Measurements from ENCODE around the gene HYAL4. TPM values are rescaled to one million over a fixed set of nuclear protein-coding genes. Genes with fewer than 3 reads are reported as not detected.
"Not testable (repeated sequence)": the region's sequence is repeated elsewhere in the genome, so short reads cannot be mapped to it uniquely, and the experiment has no call there.

Gene HYAL4
- total RNA-seq, 1 experiment from 2014 or later = not detected

DNA sequence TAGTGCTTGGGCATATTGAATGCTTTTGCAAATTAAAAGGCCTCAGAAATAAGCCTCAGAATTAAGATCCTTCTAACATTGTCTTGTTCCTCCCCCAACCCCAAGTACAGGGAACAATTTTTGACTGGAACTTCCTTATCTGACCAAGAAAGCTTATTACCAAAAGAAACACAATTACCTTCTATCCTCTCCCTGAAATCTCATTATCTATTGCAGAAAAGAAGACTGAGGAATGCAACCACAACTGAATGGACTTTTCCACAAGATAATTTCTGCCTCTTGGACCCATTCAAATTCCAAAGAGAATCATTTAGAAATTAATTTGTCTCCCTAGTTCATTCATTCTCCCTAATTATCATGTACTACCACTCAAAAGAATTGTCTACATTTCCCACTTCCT, 43.2 kb downstream of the HYAL4 start:
- Histone ChIP-seq H3K9me2 (replicated peaks; ENCODE audit: insufficient read depth, low read length) (no peaks in the 10 kb centered on the region), H3K27me3 (ENCODE audit: low read length) (no peaks in the 10 kb centered on the region), H3K4me3 (ENCODE audit: low read length) (no peak overlapping the region), H3K9ac (ENCODE audit: low read length) (no peak overlapping the region), H4K20me1 (ENCODE audit: insufficient read depth, low read depth, low read length) (no peaks in the 10 kb centered on the region), H3K4me2 (ENCODE audit: low read depth, low read length, poor library complexity, severe bottlenecking) (no peak overlapping the region), H2AFZ (ENCODE audit: low read length) (no peak overlapping the region), H3K36me3 (ENCODE audit: insufficient read depth, low read length) (no peaks in the 10 kb centered on the region), H3K27ac (ENCODE audit: low read length) (no peak overlapping the region), H3K9me3 (ENCODE audit: low read length) (no peaks in the 10 kb centered on the region), H3K4me1 (ENCODE audit: low read length) (no peaks in the 10 kb centered on the region), H3K79me2 (ENCODE audit: low read length) (no peaks in the 10 kb centered on the region)
- no peak for DNase-seq

DNA sequence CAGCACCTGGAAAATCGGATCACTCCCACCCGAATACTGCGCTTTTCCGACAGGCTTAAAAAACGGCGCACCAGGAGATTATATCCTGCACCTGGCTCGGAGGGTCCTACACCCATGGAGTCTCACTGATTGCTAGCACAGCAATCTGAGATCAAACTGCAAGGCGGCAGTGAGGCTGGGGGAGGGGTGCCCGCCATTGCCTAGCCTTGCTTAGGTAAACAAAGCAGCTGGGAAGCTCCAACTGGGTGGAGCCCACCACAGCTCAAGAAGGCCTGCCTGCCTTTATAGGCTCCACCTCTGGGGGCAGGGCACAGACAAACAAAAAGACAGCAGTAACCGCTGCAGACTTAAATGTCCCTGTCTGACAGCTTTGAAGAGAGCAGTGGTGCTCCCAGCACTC, 49.8 kb downstream of the HYAL4 start:
- not testable (repeated sequence) for H2AFZ ChIP-seq (ENCODE audit: low read length); H3K9me2 ChIP-seq (replicated peaks; ENCODE audit: insufficient read depth, low read length); H3K9me3 ChIP-seq (ENCODE audit: low read length); DNase-seq; H3K4me3 ChIP-seq (ENCODE audit: low read length); H3K27me3 ChIP-seq (ENCODE audit: low read length); H3K36me3 ChIP-seq (ENCODE audit: insufficient read depth, low read length); H3K4me1 ChIP-seq (ENCODE audit: low read length); H3K9ac ChIP-seq (ENCODE audit: low read length); H3K4me2 ChIP-seq (ENCODE audit: low read depth, low read length, poor library complexity, severe bottlenecking); H3K79me2 ChIP-seq (ENCODE audit: low read length); H4K20me1 ChIP-seq (ENCODE audit: insufficient read depth, low read depth, low read length); H3K27ac ChIP-seq (ENCODE audit: low read length)

DNA sequence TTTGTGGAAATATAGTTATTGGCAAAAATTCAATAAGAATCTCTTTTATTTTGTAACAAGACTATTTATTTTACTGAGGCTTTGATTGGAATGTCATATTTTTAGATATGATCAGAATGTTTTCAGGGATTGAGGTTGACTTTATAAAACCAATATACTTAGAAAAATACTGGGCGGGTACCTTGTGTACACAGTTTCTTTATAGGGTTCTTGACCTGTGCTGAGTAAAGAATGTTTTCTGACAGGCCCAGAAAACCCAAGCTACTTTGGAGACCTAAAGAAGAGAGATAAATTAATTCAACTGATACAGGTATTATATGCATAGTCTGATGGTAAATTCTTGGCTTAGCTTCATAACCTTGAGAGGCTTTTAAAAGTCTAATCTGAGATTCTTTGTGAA, 56.1 kb downstream of the HYAL4 start:
- Histone ChIP-seq H3K4me3 (ENCODE audit: low read length) (no peak overlapping the region), H3K9me3 (ENCODE audit: low read length) (no peaks in the 10 kb centered on the region), H3K36me3 (ENCODE audit: insufficient read depth, low read length) (no peaks in the 10 kb centered on the region), H4K20me1 (ENCODE audit: insufficient read depth, low read depth, low read length) (no peaks in the 10 kb centered on the region), H3K4me1 (ENCODE audit: low read length) (no peaks in the 10 kb centered on the region), H3K9me2 (replicated peaks; ENCODE audit: insufficient read depth, low read length) (no peaks in the 10 kb centered on the region), H2AFZ (ENCODE audit: low read length) (no peak overlapping the region), H3K9ac (ENCODE audit: low read length) (no peak overlapping the region), H3K27me3 (ENCODE audit: low read length) (no peaks in the 10 kb centered on the region), H3K27ac (ENCODE audit: low read length) (no peak overlapping the region), H3K79me2 (ENCODE audit: low read length) (no peaks in the 10 kb centered on the region), H3K4me2 (ENCODE audit: low read depth, low read length, poor library complexity, severe bottlenecking) (no peak overlapping the region)
- no peak for DNase-seq

DNA sequence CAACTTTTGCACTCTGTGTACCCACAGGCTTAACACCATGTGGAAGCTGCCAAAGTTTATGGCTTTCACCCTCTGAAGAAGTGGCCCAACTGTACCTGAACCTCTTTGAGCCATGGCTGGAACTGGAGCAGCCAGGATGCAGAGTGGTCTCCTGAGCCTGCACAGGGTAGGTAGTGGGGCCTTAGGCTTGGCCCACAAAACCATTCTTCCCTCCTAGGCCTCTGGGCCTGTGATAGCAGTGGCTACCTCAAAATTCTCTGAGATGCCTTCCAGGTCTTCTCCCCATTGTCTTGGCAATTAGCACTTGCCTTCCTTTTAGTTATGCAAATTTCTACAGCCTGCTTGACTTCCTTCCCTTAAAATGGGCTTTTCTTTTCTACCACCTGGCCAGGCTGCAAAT, 60.7 kb downstream of the HYAL4 start:
- Histone ChIP-seq H3K9me3 (ENCODE audit: low read length) (no peaks in the 10 kb centered on the region), H3K27me3 (ENCODE audit: low read length) (no peaks in the 10 kb centered on the region), H3K9me2 (replicated peaks; ENCODE audit: insufficient read depth, low read length) (no peaks in the 10 kb centered on the region), H3K9ac (ENCODE audit: low read length) (no peak overlapping the region), H3K27ac (ENCODE audit: low read length) (no peak overlapping the region), H3K79me2 (ENCODE audit: low read length) (no peaks in the 10 kb centered on the region), H3K4me2 (ENCODE audit: low read depth, low read length, poor library complexity, severe bottlenecking) (no peak overlapping the region), H3K4me3 (ENCODE audit: low read length) (no peak overlapping the region), H2AFZ (ENCODE audit: low read length) (no peak overlapping the region), H4K20me1 (ENCODE audit: insufficient read depth, low read depth, low read length) (no peaks in the 10 kb centered on the region), H3K4me1 (ENCODE audit: low read length) (no peaks in the 10 kb centered on the region), H3K36me3 (ENCODE audit: insufficient read depth, low read length) (no peaks in the 10 kb centered on the region)
- DNase-seq = no peak

DNA sequence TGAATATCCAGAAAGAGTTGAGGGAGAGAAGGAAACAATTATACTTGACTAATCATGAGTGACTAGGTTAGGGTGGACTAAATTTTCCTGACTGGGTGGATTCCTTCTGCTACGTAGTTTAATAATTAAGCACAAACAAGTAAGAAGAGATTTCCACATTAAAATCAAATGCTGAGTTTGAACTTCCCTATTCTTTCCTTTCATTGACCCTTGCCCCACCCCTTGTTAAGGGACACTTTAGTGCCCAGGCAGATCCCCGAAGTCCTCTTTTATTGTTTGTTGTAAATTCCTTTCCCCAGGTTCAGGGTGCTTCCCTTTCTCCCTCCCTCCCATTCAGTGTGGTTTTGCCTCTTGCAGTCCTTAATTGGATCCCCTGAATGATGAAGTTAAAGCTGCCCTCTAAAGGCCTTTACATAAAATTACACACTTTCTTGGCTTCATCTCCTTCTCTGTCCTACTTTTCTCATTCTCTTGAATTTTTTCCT, 71.3 kb downstream of the HYAL4 start:
- Histone ChIP-seq H3K4me2 (ENCODE audit: low read depth, low read length, poor library complexity, severe bottlenecking) (no peak overlapping the region), H3K79me2 (ENCODE audit: low read length) (no peaks in the 10 kb centered on the region), H3K9me3 (ENCODE audit: low read length) (no peaks in the 10 kb centered on the region), H3K27ac (ENCODE audit: low read length) (no peak overlapping the region), H3K27me3 (ENCODE audit: low read length) (no peaks in the 10 kb centered on the region), H3K9ac (ENCODE audit: low read length) (no peak overlapping the region), H3K4me3 (ENCODE audit: low read length) (no peak overlapping the region), H3K36me3 (ENCODE audit: insufficient read depth, low read length) (no peaks in the 10 kb centered on the region), H3K4me1 (ENCODE audit: low read length) (no peaks in the 10 kb centered on the region), H3K9me2 (replicated peaks; ENCODE audit: insufficient read depth, low read length) (no peaks in the 10 kb centered on the region), H4K20me1 (ENCODE audit: insufficient read depth, low read depth, low read length) (no peaks in the 10 kb centered on the region), H2AFZ (ENCODE audit: low read length) (no peak overlapping the region)
- peak; percentile 42 for DNase-seq

DNA sequence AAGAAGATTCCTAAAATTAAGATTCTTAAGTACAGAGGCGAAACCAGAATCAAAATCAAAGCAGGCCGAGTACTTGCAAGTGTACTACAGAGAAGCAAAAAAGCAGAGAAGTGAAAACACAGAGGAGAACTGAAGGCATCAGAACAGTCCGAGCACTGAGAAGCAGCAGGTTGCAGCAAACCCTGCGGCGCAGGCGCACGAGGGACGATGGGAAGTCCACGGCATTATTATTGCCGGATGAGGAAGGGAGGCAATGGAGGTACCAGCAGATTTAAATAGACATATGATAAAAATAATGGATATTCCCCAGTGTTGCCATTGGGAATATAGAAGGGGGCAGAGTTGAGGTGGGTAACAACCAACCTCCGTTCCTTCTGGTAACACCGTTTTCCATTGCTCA, 72.9 kb downstream of the HYAL4 start:
- H3K9me2 ChIP-seq (replicated peaks; ENCODE audit: insufficient read depth, low read length) = no peaks in the 10 kb centered on the region
- no peak overlapping the region for H3K4me3 ChIP-seq (ENCODE audit: low read length)
- H3K27me3 ChIP-seq (ENCODE audit: low read length) = no peaks in the 10 kb centered on the region
- H3K27ac ChIP-seq (ENCODE audit: low read length) = no peak overlapping the region
- H2AFZ ChIP-seq (ENCODE audit: low read length) = no peak overlapping the region
- H3K4me1 ChIP-seq (ENCODE audit: low read length) = no peaks in the 10 kb centered on the region
- H3K9me3 ChIP-seq (ENCODE audit: low read length) = no peaks in the 10 kb centered on the region
- no peak overlapping the region for H3K9ac ChIP-seq (ENCODE audit: low read length)
- DNase-seq = no peak
- H3K4me2 ChIP-seq (ENCODE audit: low read depth, low read length, poor library complexity, severe bottlenecking) = no peak overlapping the region
- no peaks in the 10 kb centered on the region for H4K20me1 ChIP-seq (ENCODE audit: insufficient read depth, low read depth, low read length)
- H3K36me3 ChIP-seq (ENCODE audit: insufficient read depth, low read length) = no peaks in the 10 kb centered on the region
- H3K79me2 ChIP-seq (ENCODE audit: low read length) = no peaks in the 10 kb centered on the region

DNA sequence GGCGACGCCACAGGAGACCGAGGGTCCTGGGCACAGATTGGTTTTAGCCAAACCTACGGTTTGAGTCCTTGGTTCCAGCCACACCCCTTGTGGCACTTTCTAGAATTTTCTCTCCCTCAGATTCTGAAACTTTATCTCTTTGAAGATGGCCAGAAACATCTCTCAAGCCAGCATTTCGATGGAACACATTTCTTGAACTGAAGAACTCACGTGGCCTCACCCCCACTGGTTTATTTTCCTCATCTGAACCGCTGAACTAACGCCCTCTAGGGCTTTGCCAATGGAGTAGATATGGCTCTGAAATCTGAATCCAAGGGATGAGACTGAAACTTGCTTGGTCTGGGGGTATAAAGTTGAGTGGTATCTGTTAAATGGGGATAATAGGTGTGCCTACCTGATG, 73.3 kb downstream of the HYAL4 start:
- no peak overlapping the region for H2AFZ ChIP-seq (ENCODE audit: low read length)
- DNase-seq = no peak
- H3K27me3 ChIP-seq (ENCODE audit: low read length) = no peaks in the 10 kb centered on the region
- H3K27ac ChIP-seq (ENCODE audit: low read length) = no peak overlapping the region
- no peak overlapping the region for H3K4me2 ChIP-seq (ENCODE audit: low read depth, low read length, poor library complexity, severe bottlenecking)
- H3K79me2 ChIP-seq (ENCODE audit: low read length) = no peaks in the 10 kb centered on the region
- H3K9me3 ChIP-seq (ENCODE audit: low read length) = no peaks in the 10 kb centered on the region
- no peak overlapping the region for H3K4me3 ChIP-seq (ENCODE audit: low read length)
- no peaks in the 10 kb centered on the region for H3K9me2 ChIP-seq (replicated peaks; ENCODE audit: insufficient read depth, low read length)
- H4K20me1 ChIP-seq (ENCODE audit: insufficient read depth, low read depth, low read length) = no peaks in the 10 kb centered on the region
- H3K4me1 ChIP-seq (ENCODE audit: low read length) = no peaks in the 10 kb centered on the region
- no peaks in the 10 kb centered on the region for H3K36me3 ChIP-seq (ENCODE audit: insufficient read depth, low read length)
- H3K9ac ChIP-seq (ENCODE audit: low read length) = no peak overlapping the region

DNA sequence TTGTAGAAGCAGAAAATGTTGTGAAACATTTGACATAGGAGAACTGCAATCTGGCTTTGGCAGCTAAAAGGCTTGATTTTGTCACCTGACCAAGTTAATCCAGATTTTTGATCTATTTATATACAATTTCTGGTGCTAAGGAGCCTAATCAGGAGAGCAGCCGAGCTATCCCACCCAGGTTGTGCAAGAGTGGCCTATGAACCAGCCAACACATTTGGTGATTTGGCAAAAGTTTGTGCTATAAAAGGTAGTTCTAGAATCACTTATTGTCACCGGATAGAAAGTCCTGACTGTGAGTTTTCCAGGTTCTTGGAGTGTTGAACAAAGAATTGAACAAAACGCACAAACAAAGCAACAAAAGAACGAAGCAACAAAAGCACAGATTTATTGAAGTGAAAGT, 78.6 kb downstream of the HYAL4 start:
- DNase-seq = no peak
- Histone ChIP-seq H3K4me3 (ENCODE audit: low read length) (no peak overlapping the region), H3K9me3 (ENCODE audit: low read length) (no peaks in the 10 kb centered on the region), H3K4me1 (ENCODE audit: low read length) (no peaks in the 10 kb centered on the region), H3K9me2 (replicated peaks; ENCODE audit: insufficient read depth, low read length) (no peaks in the 10 kb centered on the region), H4K20me1 (ENCODE audit: insufficient read depth, low read depth, low read length) (no peaks in the 10 kb centered on the region), H3K79me2 (ENCODE audit: low read length) (no peaks in the 10 kb centered on the region), H3K9ac (ENCODE audit: low read length) (no peak overlapping the region), H3K36me3 (ENCODE audit: insufficient read depth, low read length) (no peaks in the 10 kb centered on the region), H3K27ac (ENCODE audit: low read length) (no peak overlapping the region), H3K27me3 (ENCODE audit: low read length) (no peaks in the 10 kb centered on the region), H2AFZ (ENCODE audit: low read length) (no peak overlapping the region), H3K4me2 (ENCODE audit: low read depth, low read length, poor library complexity, severe bottlenecking) (no peak overlapping the region)

DNA sequence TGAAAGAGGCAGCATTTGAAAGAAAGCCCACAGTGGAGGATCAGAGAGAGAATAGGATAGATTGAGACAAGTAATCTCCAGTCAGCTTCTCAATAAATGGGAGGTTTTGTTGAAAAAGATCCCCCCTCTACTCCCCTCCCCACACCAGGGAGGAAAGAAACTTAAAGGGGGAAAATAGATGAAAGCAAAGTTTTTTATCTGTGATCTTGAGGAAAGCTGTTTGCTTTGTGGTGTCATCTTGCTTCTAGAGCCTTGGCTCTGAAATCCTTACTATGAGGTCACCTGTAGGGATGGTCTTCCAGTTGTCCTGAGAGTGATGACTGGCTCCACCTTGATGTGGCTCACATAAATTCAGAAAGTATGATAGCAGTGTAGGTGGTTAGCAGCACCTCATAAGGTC, 80.0 kb downstream of the HYAL4 start, which contains the start of gene SPAM1:
Gene SPAM1 (plus strand): TSS at position 301 of the 400 bp plus-strand sequence. CDS start 28,330 bp downstream, outside the sequence.
- H2AFZ ChIP-seq (ENCODE audit: low read length) = no peak within 1 kb of the TSS
- no peak for DNase-seq
- no peaks in the 10 kb centered on the region for H3K9me3 ChIP-seq (ENCODE audit: low read length)
- H3K4me3 ChIP-seq (ENCODE audit: low read length) = no peak within 1 kb of the TSS
- no peak within 1 kb of the TSS for H3K4me2 ChIP-seq (ENCODE audit: low read depth, low read length, poor library complexity, severe bottlenecking)
- H3K79me2 ChIP-seq (ENCODE audit: low read length) = no peaks in the 10 kb centered on the region
- H3K27ac ChIP-seq (ENCODE audit: low read length) = no peak within 1 kb of the TSS
- H3K9me2 ChIP-seq (replicated peaks; ENCODE audit: insufficient read depth, low read length) = no peaks in the 10 kb centered on the region
- H3K4me1 ChIP-seq (ENCODE audit: low read length) = no peaks in the 10 kb centered on the region
- no peaks in the 10 kb centered on the region for H4K20me1 ChIP-seq (ENCODE audit: insufficient read depth, low read depth, low read length)
- no peak within 1 kb of the TSS for H3K9ac ChIP-seq (ENCODE audit: low read length)
- H3K36me3 ChIP-seq (ENCODE audit: insufficient read depth, low read length) = no peaks in the 10 kb centered on the region
- no peaks in the 10 kb centered on the region for H3K27me3 ChIP-seq (ENCODE audit: low read length)

All from Karpas-422 (cell line).